ENCODE data around the gene DNM1L. TPM values are rescaled to one million over a fixed set of nuclear protein-coding genes. Genes with fewer than 3 reads are reported as not detected.

Gene DNM1L
- total RNA-seq, 2 experiments from 2014 or later, result 61.1 to 102 TPM

GRCh38 chr12:32706335-32707024 is 27.4 kb downstream of the DNM1L start:
- ChIA-PET POLR2A (interaction anchor here (0.5 to 1.5 kb wide), 6 partner anchors 8 to 1767 kb away, joined by 3 to 4 read pairs (median 3); no protein-coding TSS in a partner anchor), CTCF (ENCODE audit: unreplicated experiment) (no interaction called here)
- H3K79me2 ChIP-seq (ENCODE audit: insufficient read depth, low read depth, low read length), result peaks cover 6% of the 10 kb centered on the region; the same call in 1 of the 2 replicates

GRCh38 chr12:32708926-32709325 is 29.8 kb downstream of the DNM1L start:
- DNase-seq (ENCODE audit: low spot score), result no peak
- ChIA-PET CTCF (ENCODE audit: unreplicated experiment) (no interaction called here), POLR2A (interaction anchor here (0.7 to 2.3 kb wide), 6 partner anchors 9 to 252 kb away, joined by 3 to 11 read pairs (median 4); no protein-coding TSS in a partner anchor)
- TF ChIP-seq CTCF (conservative IDR thresholded peaks at IDR 0.05; ENCODE audit: low read length), result no peak
- no peak for TF ChIP-seq EZH2phosphoT487 (IDR thresholded peaks at IDR 0.05; ENCODE audit: borderline replicate concordance, low read depth, low read length)
- Histone ChIP-seq H2AFZ (ENCODE audit: low read length) (no peak overlapping the region), H3K4me2 (ENCODE audit: low read length) (no peak overlapping the region), H3K4me1 (ENCODE audit: insufficient read depth, low read length, poor library complexity, severe bottlenecking) (no peaks in the 10 kb centered on the region), H3K4me3 (ENCODE audit: low read depth, low read length, poor library complexity, severe bottlenecking) (no peak overlapping the region), H3K9me2 (ENCODE audit: insufficient read depth, low read length) (no peaks in the 10 kb centered on the region), H3K79me2 (ENCODE audit: insufficient read depth, low read depth, low read length) (no peaks in the 10 kb centered on the region; the same call in 1 of the 2 replicates), H4K20me1 (ENCODE audit: insufficient read depth, low read length) (no peaks in the 10 kb centered on the region), H3K36me3 (ENCODE audit: insufficient read depth, low read length) (peaks cover 69% of the 10 kb centered on the region), H3K27ac (ENCODE audit: low read depth, low read length, poor library complexity, severe bottlenecking) (no peak overlapping the region), H3K9me3 (ENCODE audit: low read length) (no peaks in the 10 kb centered on the region)
- BruUV-seq (replicated peaks), result no TSS peak
- intact Hi-C loops (cut with micrococcal nuclease; ENCODE audit: unreplicated experiment), result no loop called here

More at GRCh38 chr12:32706335-32707024, 27.4 kb downstream of the DNM1L start:
- no peak overlapping the region for H2AFZ ChIP-seq (ENCODE audit: low read length)
- peaks cover 59% of the 10 kb centered on the region for H3K36me3 ChIP-seq (ENCODE audit: insufficient read depth, low read length)
- no peaks in the 10 kb centered on the region for H4K20me1 ChIP-seq (ENCODE audit: insufficient read depth, low read length)
- no peaks in the 10 kb centered on the region for H3K9me2 ChIP-seq (ENCODE audit: insufficient read depth, low read length)
- no peak for TF ChIP-seq CTCF (conservative IDR thresholded peaks at IDR 0.05; ENCODE audit: low read length)
- no peak for TF ChIP-seq EZH2phosphoT487 (IDR thresholded peaks at IDR 0.05; ENCODE audit: borderline replicate concordance, low read depth, low read length)
- H3K9me3 ChIP-seq (ENCODE audit: low read length), result no peaks in the 10 kb centered on the region
- H3K4me2 ChIP-seq (ENCODE audit: low read length), result no peak overlapping the region
- intact Hi-C loops (cut with micrococcal nuclease; ENCODE audit: unreplicated experiment), result no loop called here
- DNase-seq (ENCODE audit: low spot score), result no peak
- no peak overlapping the region for H3K4me3 ChIP-seq (ENCODE audit: low read depth, low read length, poor library complexity, severe bottlenecking)
- no peak overlapping the region for H3K27ac ChIP-seq (ENCODE audit: low read depth, low read length, poor library complexity, severe bottlenecking)
- BruUV-seq (replicated peaks), result no TSS peak
- no peaks in the 10 kb centered on the region for H3K4me1 ChIP-seq (ENCODE audit: insufficient read depth, low read length, poor library complexity, severe bottlenecking)

- ChIA-PET CTCF (ENCODE audit: unreplicated experiment) (no interaction called here), POLR2A (interaction anchor here (0.6 kb wide), 1 partner anchor 8 kb away, joined by 3 read pairs; no protein-coding TSS in a partner anchor)
- Histone ChIP-seq H2AFZ (ENCODE audit: low read length) (no peak overlapping the region), H3K36me3 (ENCODE audit: insufficient read depth, low read length) (peaks cover 69% of the 10 kb centered on the region), H3K4me1 (ENCODE audit: insufficient read depth, low read length, poor library complexity, severe bottlenecking) (no peaks in the 10 kb centered on the region), H3K4me3 (ENCODE audit: low read depth, low read length, poor library complexity, severe bottlenecking) (no peak overlapping the region), H4K20me1 (ENCODE audit: insufficient read depth, low read length) (no peaks in the 10 kb centered on the region), H3K27ac (ENCODE audit: low read depth, low read length, poor library complexity, severe bottlenecking) (no peak overlapping the region), H3K4me2 (ENCODE audit: low read length) (no peak overlapping the region), H3K9me2 (ENCODE audit: insufficient read depth, low read length) (no peaks in the 10 kb centered on the region), H3K79me2 (ENCODE audit: insufficient read depth, low read depth, low read length) (no peaks in the 10 kb centered on the region), H3K9me3 (ENCODE audit: low read length) (no peaks in the 10 kb centered on the region)
- BruUV-seq (replicated peaks), result no TSS peak
- no peak for DNase-seq (ENCODE audit: low spot score)
- intact Hi-C loops (cut with micrococcal nuclease; ENCODE audit: unreplicated experiment), result no loop called here
- TF ChIP-seq CTCF (conservative IDR thresholded peaks at IDR 0.05; ENCODE audit: low read length), result no peak
- TF ChIP-seq EZH2phosphoT487 (IDR thresholded peaks at IDR 0.05; ENCODE audit: borderline replicate concordance, low read depth, low read length), result no peak
Measured at GRCh38 chr12:32714772-32715171, 35.7 kb downstream of the DNM1L start.

Data from OCI-LY7 (cell line).